HG02763 (cell line): ENCODE measurements around the gene SYNE1.
"Not testable (repeated sequence)": the region's sequence is repeated elsewhere in the genome, so short reads cannot be mapped to it uniquely, and the experiment has no call there.

Experiments
- ATAC-seq: cut with Tn5 transposase; IDR thresholded peaks from one replicate; pipeline ENCODE4 v1.9.1; 2021; ENCODE audit warnings: mild to moderate bottlenecking, moderate library complexity; ENCODE audit not compliant: unreplicated experiment

SYNE1 gene

GRCh38 chr6:152637296-152638047 is at the start of gene SYNE1:
SYNE1 (minus strand) TSS chr6:152637362; CDS start chr6:152628331, 9,031 bp downstream.
- ATAC-seq = no peak

DNA sequence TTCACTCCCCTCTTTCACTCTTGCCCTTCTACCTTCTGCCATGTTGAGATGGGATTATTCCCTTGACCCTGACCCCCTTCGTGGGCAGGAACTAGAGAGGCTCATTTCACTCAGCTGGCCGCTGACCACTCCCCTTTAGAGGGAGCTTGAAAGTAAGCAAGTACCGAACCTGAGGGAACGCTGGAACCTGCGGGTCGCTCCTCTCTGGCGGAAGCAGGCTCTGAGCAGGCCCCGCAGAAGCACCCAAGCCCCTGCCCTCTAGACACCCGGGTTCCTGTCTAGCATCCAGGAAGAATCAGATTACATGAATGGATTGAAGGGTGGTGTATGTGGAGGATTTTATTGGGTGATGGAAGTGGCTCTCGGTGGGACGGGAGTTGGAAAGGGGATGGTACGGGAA is 48.7 kb upstream of the SYNE1 start:
- ATAC-seq = no peak

DNA sequence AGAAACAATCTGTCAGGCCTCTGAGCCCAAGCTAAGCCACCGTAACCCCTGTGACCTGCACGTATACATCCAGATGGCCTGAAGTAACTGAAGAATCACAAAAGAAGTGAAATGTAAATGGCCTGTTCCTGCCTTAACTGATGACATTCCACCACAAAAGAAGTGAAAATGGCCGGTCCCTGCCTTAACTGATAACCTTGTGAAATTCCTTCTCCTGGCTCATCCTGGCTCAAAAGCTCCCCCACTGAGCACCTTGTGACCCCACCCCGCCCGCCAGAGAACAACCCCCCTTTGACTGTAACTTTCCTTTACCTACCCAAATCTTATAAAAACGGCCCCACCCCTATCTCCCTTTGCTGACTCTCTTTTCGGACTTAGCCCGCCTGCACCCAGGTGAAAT is 45.8 kb upstream of the SYNE1 start:
- ATAC-seq = not testable (repeated sequence)

DNA sequence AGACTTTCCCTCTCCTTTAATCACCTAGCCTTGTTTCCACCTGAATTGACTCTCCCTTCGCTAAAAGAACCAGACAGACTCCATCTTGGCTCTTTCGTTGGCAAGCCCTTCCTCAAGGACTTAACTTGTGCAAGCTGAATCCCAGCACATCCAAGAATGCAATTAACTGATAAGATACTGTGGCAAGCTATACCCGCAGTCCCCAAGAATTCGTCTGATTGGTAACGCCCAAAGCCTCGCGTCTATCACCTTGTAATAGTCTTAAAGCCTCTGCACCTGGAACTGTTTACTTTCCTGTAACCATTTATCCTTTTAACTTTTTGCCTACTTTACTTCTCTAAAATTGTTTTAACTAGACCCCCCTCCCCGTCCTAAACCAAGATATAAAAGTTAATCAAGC is 45.0 kb upstream of the SYNE1 start:
- no peak for ATAC-seq

- no peak for ATAC-seq
Observed at GRCh38 chr6:152680879-152681517, 43.8 kb upstream of the SYNE1 start.

- no peak for ATAC-seq
Observed at GRCh38 chr6:152680151-152680550, 43.0 kb upstream of the SYNE1 start.

- ATAC-seq = no peak
Observed at GRCh38 chr6:152673236-152673635, 36.1 kb upstream of the SYNE1 start.

- no peak for ATAC-seq
Observed at GRCh38 chr6:152671171-152671570, 34.0 kb upstream of the SYNE1 start.

DNA sequence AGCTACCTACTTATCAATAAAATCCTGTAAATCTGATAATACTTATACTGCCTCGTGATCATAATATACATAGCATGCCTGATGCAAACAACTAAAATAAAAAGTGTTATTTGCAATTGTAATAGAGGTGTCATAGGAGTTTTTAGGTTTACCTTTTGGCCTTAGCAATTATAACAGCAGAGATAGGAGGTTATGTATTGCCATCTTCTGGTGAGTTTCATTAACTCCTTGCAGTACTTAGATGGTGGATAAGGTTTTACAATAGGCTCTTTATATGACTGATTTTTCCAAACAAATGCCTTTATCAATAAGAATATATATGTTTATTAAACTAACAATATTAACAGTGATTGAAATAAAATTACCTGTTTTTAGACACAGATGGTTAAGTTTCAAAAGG is 32.7 kb upstream of the SYNE1 start:
- ATAC-seq = no peak

- no peak for ATAC-seq
Observed at GRCh38 chr6:152661776-152662175, 24.6 kb upstream of the SYNE1 start.

DNA sequence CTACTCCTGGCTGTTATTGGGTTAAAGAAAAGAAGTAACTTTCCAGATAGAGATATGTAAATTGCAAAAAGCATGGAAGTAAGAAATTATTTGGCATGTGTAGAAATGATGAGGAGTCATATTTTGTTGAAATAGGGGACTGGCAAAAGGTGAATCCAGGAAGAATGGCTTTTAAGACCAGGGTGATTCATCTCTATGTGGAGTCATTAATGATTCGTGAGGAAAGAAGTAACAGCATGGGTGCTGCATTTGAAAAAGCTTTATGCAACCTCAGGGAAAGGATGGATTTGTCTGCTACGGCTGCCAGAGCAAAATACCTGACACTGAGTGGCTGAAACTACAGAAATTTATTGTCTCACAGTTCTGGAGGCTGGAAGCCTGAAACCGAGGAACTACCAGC is 14.8 kb upstream of the SYNE1 start:
- no peak for ATAC-seq

- ATAC-seq = no peak
Observed at GRCh38 chr6:152648105-152648504, 10.9 kb upstream of the SYNE1 start.

GRCh38 chr6:152646732-152647131 is 9.6 kb upstream of the SYNE1 start:
- ATAC-seq = not testable (repeated sequence)

- no peak for ATAC-seq
Observed at GRCh38 chr6:152642578-152643375, 5.6 kb upstream of the SYNE1 start.

GRCh38 chr6:152636609-152637295 is 410 bp downstream of the SYNE1 start:
- ATAC-seq = no peak

GRCh38 chr6:152636021-152636608 is 1.0 kb downstream of the SYNE1 start:
- no peak for ATAC-seq

- ATAC-seq = no peak
Observed at GRCh38 chr6:152634773-152635172, 2.4 kb downstream of the SYNE1 start.

DNA sequence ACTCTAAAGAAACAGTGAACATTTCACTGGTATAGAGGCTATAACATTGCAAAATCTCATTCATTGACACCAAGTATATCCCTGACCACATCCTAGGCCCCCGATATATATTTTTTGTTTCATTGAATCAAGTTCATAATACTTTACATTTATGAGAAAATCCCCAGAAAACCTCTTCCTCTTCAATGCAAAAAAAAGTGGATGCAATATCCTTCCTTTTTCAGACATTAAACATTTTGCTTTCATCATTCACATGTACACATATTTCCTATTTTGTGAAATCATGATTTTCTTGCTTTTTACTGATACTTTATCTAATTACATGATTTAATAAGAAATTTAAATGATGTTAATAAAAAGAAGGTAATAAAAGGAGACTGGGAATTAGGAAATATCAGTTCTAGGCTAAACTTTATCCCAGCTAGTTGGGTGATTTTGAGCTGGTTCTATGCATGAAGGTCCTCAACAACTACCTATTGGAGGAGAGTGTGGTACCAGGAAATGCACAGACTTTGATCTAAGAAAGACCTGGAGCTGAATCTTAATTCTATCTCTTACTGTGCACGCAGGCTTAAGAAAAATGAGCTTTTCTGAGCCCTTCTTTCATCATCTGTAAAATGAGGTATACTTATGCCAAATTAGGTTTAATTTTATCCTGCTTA is 4.9 kb downstream of the SYNE1 start:
- no peak for ATAC-seq

- ATAC-seq = no peak
Observed at GRCh38 chr6:152631376-152631775, 5.8 kb downstream of the SYNE1 start.

DNA sequence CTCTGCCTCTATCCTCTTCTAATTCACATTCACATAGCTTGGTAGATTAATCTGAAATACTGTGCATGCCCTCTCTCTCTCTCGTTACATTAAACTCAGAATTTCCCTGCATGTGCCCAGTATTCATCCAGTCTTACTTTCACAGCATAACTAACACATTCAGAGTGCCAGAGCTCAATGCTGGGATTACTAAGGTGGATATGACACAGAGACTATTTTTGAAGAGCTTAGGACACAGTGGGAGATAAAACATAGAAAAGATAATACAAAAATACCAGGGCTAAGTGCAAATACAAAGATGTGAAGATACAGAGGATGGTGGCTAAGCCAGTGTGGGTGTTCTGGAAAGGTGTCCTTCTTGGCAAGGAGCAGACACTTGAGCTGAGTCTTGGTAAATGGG is 6.3 kb downstream of the SYNE1 start:
- ATAC-seq = no peak
